Measurements from ENCODE around the gene ALG8. TPM values are rescaled to one million over a fixed set of nuclear protein-coding genes. Genes with fewer than 3 reads are reported as not detected.
"Not testable (repeated sequence)": the region's sequence is repeated elsewhere in the genome, so short reads cannot be mapped to it uniquely, and the experiment has no call there.

Gene ALG8
- total RNA-seq, 1 experiment from 2014 or later, result 41.8 TPM

- no peak overlapping the region for H3K27ac ChIP-seq
- peaks cover 6% of the 10 kb centered on the region for H3K36me3 ChIP-seq
- H3K9me3 ChIP-seq (replicated peaks), result no peaks in the 10 kb centered on the region
- H3K27me3 ChIP-seq (replicated peaks), result no peaks in the 10 kb centered on the region
- no peaks in the 10 kb centered on the region for H3K4me1 ChIP-seq (replicated peaks)
- H3K4me3 ChIP-seq, result no peak overlapping the region
- no peak for DNase-seq (ENCODE audit: low read depth in 1 of 2, low spot score in 2 of 2)
These were observed 76.8 kb downstream of the ALG8 start for GRCh38 chr11:78062671-78063070.

GRCh38 chr11:78061921-78062311, 77.5 kb downstream of the ALG8 start:
- H3K9me3 ChIP-seq (replicated peaks), result no peaks in the 10 kb centered on the region
- H3K27ac ChIP-seq, result no peak overlapping the region
- no peak for DNase-seq (ENCODE audit: low read depth in 1 of 2, low spot score in 2 of 2)
- H3K4me3 ChIP-seq, result no peak overlapping the region
- H3K4me1 ChIP-seq (replicated peaks), result no peaks in the 10 kb centered on the region
- no peaks in the 10 kb centered on the region for H3K36me3 ChIP-seq
- H3K27me3 ChIP-seq (replicated peaks), result no peaks in the 10 kb centered on the region

GRCh38 chr11:78061088-78061920, 78.1 kb downstream of the ALG8 start:
- Histone ChIP-seq H3K4me1 (replicated peaks) (no peaks in the 10 kb centered on the region), H3K36me3 (no peaks in the 10 kb centered on the region), H3K4me3 (no peak overlapping the region), H3K9me3 (replicated peaks) (no peaks in the 10 kb centered on the region), H3K27ac (no peak overlapping the region), H3K27me3 (replicated peaks) (no peaks in the 10 kb centered on the region)
- DNase-seq (ENCODE audit: low read depth in 1 of 2, low spot score in 2 of 2), result no peak

- no peaks in the 10 kb centered on the region for H3K9me3 ChIP-seq (replicated peaks)
- H3K4me3 ChIP-seq, result no peak overlapping the region
- no peaks in the 10 kb centered on the region for H3K36me3 ChIP-seq
- no peaks in the 10 kb centered on the region for H3K4me1 ChIP-seq (replicated peaks)
- DNase-seq (ENCODE audit: low read depth in 1 of 2, low spot score in 2 of 2), result no peak
- no peaks in the 10 kb centered on the region for H3K27me3 ChIP-seq (replicated peaks)
- H3K27ac ChIP-seq, result no peak overlapping the region
These were observed 78.9 kb downstream of the ALG8 start for GRCh38 chr11:78060533-78060932.

GRCh38 chr11:78059749-78060328, 79.6 kb downstream of the ALG8 start:
- H3K36me3 ChIP-seq; H3K9me3 ChIP-seq (replicated peaks); H3K4me3 ChIP-seq; H3K4me1 ChIP-seq (replicated peaks); H3K27ac ChIP-seq; DNase-seq (ENCODE audit: low read depth in 1 of 2, low spot score in 2 of 2); H3K27me3 ChIP-seq (replicated peaks): not testable (repeated sequence)

- no peak for DNase-seq (ENCODE audit: low read depth in 1 of 2, low spot score in 2 of 2)
- Histone ChIP-seq H3K4me3 (no peak overlapping the region), H3K4me1 (replicated peaks) (no peaks in the 10 kb centered on the region), H3K27me3 (replicated peaks) (no peaks in the 10 kb centered on the region), H3K36me3 (no peaks in the 10 kb centered on the region), H3K9me3 (replicated peaks) (no peaks in the 10 kb centered on the region), H3K27ac (no peak overlapping the region)
These were observed 81.9 kb downstream of the ALG8 start for GRCh38 chr11:78057462-78058055.

- no peaks in the 10 kb centered on the region for H3K27me3 ChIP-seq (replicated peaks)
- no peaks in the 10 kb centered on the region for H3K36me3 ChIP-seq
- no peak for DNase-seq (ENCODE audit: low read depth in 1 of 2, low spot score in 2 of 2)
- no peak overlapping the region for H3K4me3 ChIP-seq
- H3K27ac ChIP-seq, result no peak overlapping the region
- no peaks in the 10 kb centered on the region for H3K9me3 ChIP-seq (replicated peaks)
- H3K4me1 ChIP-seq (replicated peaks), result peaks cover 8% of the 10 kb centered on the region
These were observed 83.3 kb downstream of the ALG8 start for GRCh38 chr11:78056093-78056492.

- peaks cover 14% of the 10 kb centered on the region for H3K4me1 ChIP-seq (replicated peaks)
- no peak for DNase-seq (ENCODE audit: low read depth in 1 of 2, low spot score in 2 of 2)
- no peak overlapping the region for H3K4me3 ChIP-seq
- H3K27ac ChIP-seq, result no peak overlapping the region
- H3K36me3 ChIP-seq, result no peaks in the 10 kb centered on the region
- H3K27me3 ChIP-seq (replicated peaks), result no peaks in the 10 kb centered on the region
- no peaks in the 10 kb centered on the region for H3K9me3 ChIP-seq (replicated peaks)
These were observed 84.5 kb downstream of the ALG8 start for GRCh38 chr11:78054971-78055370.

GRCh38 chr11:78050964-78051831, 88.2 kb downstream of the ALG8 start:
- Histone ChIP-seq H3K36me3 (no peaks in the 10 kb centered on the region), H3K9me3 (replicated peaks) (no peaks in the 10 kb centered on the region), H3K4me1 (replicated peaks) (peaks cover 17% of the 10 kb centered on the region), H3K27me3 (replicated peaks) (no peaks in the 10 kb centered on the region), H3K4me3 (no peak overlapping the region), H3K27ac (peak overlapping the region; percentile 90)
- peak; percentile 60 to 64 for DNase-seq (ENCODE audit: low read depth in 1 of 2, low spot score in 2 of 2)

Other genes starting within 250 kb of the ALG8 start
- gene INTS4, start 145.0 kb downstream of the ALG8 start, total RNA-seq (2014; rRNA removed; shearing (Covaris generic)), result 13.9 and 14.3 TPM in 2 replicates
- 2.3 and 7.7 TPM in 2 replicates for gene KCTD14, start 116.3 kb downstream of the ALG8 start, total RNA-seq (2014; rRNA removed; shearing (Covaris generic))
- gene THRSP, start 75.8 kb downstream of the ALG8 start, total RNA-seq (2014; rRNA removed; shearing (Covaris generic)), result not detected in 2 replicates
- gene NDUFC2, start 59.8 kb downstream of the ALG8 start, total RNA-seq (2014; rRNA removed; shearing (Covaris generic)), result 100 and 179 TPM in 2 replicates
- gene KCTD21, start 49.0 kb upstream of the ALG8 start, total RNA-seq (2014; rRNA removed; shearing (Covaris generic)), result 2.1 and 5.7 TPM in 2 replicates
- gene USP35, start 49.3 kb upstream of the ALG8 start, total RNA-seq (2014; rRNA removed; shearing (Covaris generic)), result 3.4 and 4.0 TPM in 2 replicates

Measured in SJSA1 (cell line).